IMR-90 (cell line): ENCODE measurements around the gene IL12RB1. TPM values are rescaled to one million over a fixed set of nuclear protein-coding genes. Genes with fewer than 3 reads are reported as not detected.

Experiments used
- ATAC-seq: fragments of 200-7000 bp; cut with Tn5 transposase; 2 replicates; pipeline ENCODE4 v1.9.1; 2020; ENCODE audit warnings: low read depth, mild to moderate bottlenecking, moderate library complexity
- BruUV-seq: library from RNA; stranded (reverse); fragments of 400-500 nt; replicated peaks from 2 replicates; lab custom pipeline; 2021; lab: Mats Ljungman, UMichigan
- CTCF ChIA-PET: fragments of 300-600 bp; formaldehyde crosslinking; extraction: SDS; loops from one replicate; lab custom pipeline; 2021; ENCODE audit warnings: antibody characterized with exemption; lab: Yijun Ruan, JAX
- POLR2A ChIA-PET: fragments of 300-600 bp; sonication (Branson Sonifier 250); formaldehyde crosslinking; loops from one replicate; lab custom pipeline; 2022; ENCODE audit warnings: antibody characterized with exemption; ENCODE audit not compliant: unreplicated experiment; lab: Charles Lee
- DNase-seq: peaks from one replicate; pipeline ENCODE4 v3.0.0; 2013
- H2AFZ ChIP-seq: replicated peaks from 2 replicates; pipeline ENCODE3; 2013; ENCODE audit warnings: low read length, mild to moderate bottlenecking; ENCODE audit not compliant: poor library complexity
- H2AK5ac ChIP-seq: 2 replicates; pipeline ENCODE4 v1.6.1; 2013; ENCODE audit warnings: low read depth, low read length, inconsistent platforms
- H2AK9ac ChIP-seq: replicated peaks from 2 replicates; pipeline ENCODE3; 2013; ENCODE audit warnings: mild to moderate bottlenecking, low read depth, low read length, moderate library complexity; ENCODE audit not compliant: poor library complexity
- H2BK120ac ChIP-seq: 2 replicates; pipeline ENCODE4 v1.6.1; 2013; ENCODE audit warnings: low read depth, low read length, inconsistent platforms
- H2BK15ac ChIP-seq: 3 replicates; pipeline ENCODE4 v1.6.1; 2013; ENCODE audit warnings: low read depth, low read length, inconsistent platforms
- H2BK20ac ChIP-seq: 2 replicates; pipeline ENCODE4 v1.6.1; 2013; ENCODE audit warnings: low read depth, mild to moderate bottlenecking, inconsistent platforms, low read length, moderate library complexity
- H2BK5ac ChIP-seq: 2 replicates; pipeline ENCODE4 v1.6.1; 2013; ENCODE audit warnings: mild to moderate bottlenecking, low read depth, low read length, inconsistent platforms; ENCODE audit not compliant: poor library complexity, severe bottlenecking
- H3K14ac ChIP-seq: replicated peaks from 2 replicates; pipeline ENCODE4 v1.6.1; 2013; ENCODE audit warnings: low read depth, low read length, inconsistent platforms
- H3K18ac ChIP-seq: 2 replicates; pipeline ENCODE4 v1.6.1; 2013; ENCODE audit warnings: low read depth, low read length, control low read depth
- H3K23ac ChIP-seq: 2 replicates; pipeline ENCODE4 v1.6.1; 2013; ENCODE audit warnings: low read depth, low read length, inconsistent platforms
- H3K27ac ChIP-seq: 2 replicates; pipeline ENCODE4 v1.5.1; 2013; ENCODE audit warnings: mild to moderate bottlenecking, control low read depth, low read length; ENCODE audit not compliant: insufficient read depth
- H3K27me3 ChIP-seq: 2 replicates; pipeline ENCODE4 v1.6.1; 2013; ENCODE audit warnings: low read length; ENCODE audit not compliant: control insufficient read depth, insufficient read depth
- H3K36me3 ChIP-seq: 2 replicates; pipeline ENCODE4 v1.6.1; 2013; ENCODE audit warnings: low read length, mixed read lengths; ENCODE audit not compliant: control insufficient read depth, insufficient read depth
- H3K4ac ChIP-seq: 2 replicates; pipeline ENCODE4 v1.6.1; 2013; ENCODE audit warnings: low read depth, low read length, inconsistent platforms
- H3K4me1 ChIP-seq: 2 replicates; pipeline ENCODE4 v1.6.1; 2013; ENCODE audit warnings: low read length, mixed read lengths; ENCODE audit not compliant: control insufficient read depth, insufficient read depth
- H3K4me2 ChIP-seq: 2 replicates; pipeline ENCODE4 v1.6.1; 2013; ENCODE audit warnings: low read depth, mild to moderate bottlenecking, control low read depth, low read length, moderate library complexity
- H3K4me3 ChIP-seq: 2 replicates; pipeline ENCODE4 v1.5.1; 2013; ENCODE audit warnings: low read depth, mild to moderate bottlenecking, control low read depth, low read length, moderate library complexity; ENCODE audit not compliant: insufficient read depth
- H3K56ac ChIP-seq: 2 replicates; pipeline ENCODE4 v1.6.1; 2013; ENCODE audit warnings: low read length, inconsistent platforms; ENCODE audit not compliant: insufficient read depth; ENCODE audit errors: extremely low read depth
- H3K79me1 ChIP-seq, 2 experiments: 2 replicates each; pipeline ENCODE4 v1.6.1; 2013; ENCODE audit warnings: low read length in 2 of 2, inconsistent platforms in 1 of 2, low read depth in 1 of 2
- H3K9ac ChIP-seq: 2 replicates; pipeline ENCODE4 v1.6.1; 2013; ENCODE audit warnings: low read depth, low read length, control low read depth
- H3K9me1 ChIP-seq: 2 replicates; pipeline ENCODE4 v1.6.1; 2013; ENCODE audit warnings: low read length, inconsistent platforms; ENCODE audit not compliant: insufficient read depth
- H3K9me3 ChIP-seq: 2 replicates; pipeline ENCODE4 v1.6.1; 2013; ENCODE audit warnings: low read length; ENCODE audit not compliant: control insufficient read depth, insufficient read depth
- H4K20me1 ChIP-seq: 2 replicates; pipeline ENCODE4 v1.6.1; 2013; ENCODE audit warnings: low read length, inconsistent platforms; ENCODE audit not compliant: insufficient read depth
- H4K5ac ChIP-seq: 2 replicates; pipeline ENCODE4 v1.6.1; 2013; ENCODE audit warnings: mild to moderate bottlenecking, low read depth, low read length, control low read depth
- H4K8ac ChIP-seq, 2 experiments: 2 replicates each; pipeline ENCODE4 v1.6.1; 2013; ENCODE audit warnings: low read depth in 2 of 2, low read length in 2 of 2, control low read depth in 1 of 2, inconsistent platforms in 1 of 2
- H4K91ac ChIP-seq: 2 replicates; pipeline ENCODE4 v1.6.1; 2013; ENCODE audit warnings: low read depth, low read length, inconsistent platforms; ENCODE audit not compliant: insufficient read depth
- CHD1 ChIP-seq: IDR thresholded peaks from 2 replicates; pipeline ENCODE4 v1.6.1; 2012; ENCODE audit warnings: low read depth, low read length, improper control_type of control experiment
- FOS ChIP-seq: fragments of 150-350 bp; IDR thresholded peaks from 2 replicates; pipeline ENCODE4 v1.6.1; 2016; ENCODE audit warnings: low read depth, low read length
- WGBS, 2 experiments: methylation state at CpG; one replicate each; pipeline versions ENCODE4 v1.1.5 to v1.1.7; 2013; ENCODE audit warnings: missing lambda C conversion rate in 2 of 2; ENCODE audit not compliant: insufficient read length in 1 of 2; ENCODE audit errors: extremely low coverage in 2 of 2; 5-methylcytosine and 5-hydroxymethylcytosine counted together
- dilution Hi-C: fragments of 300-500 bp; cut with HindIII; formaldehyde crosslinking; loops from one replicate; pipeline ENCODE4 v1.14.3; 2018; ENCODE audit warnings: low sequenced_read_pairs; ENCODE audit not compliant: unreplicated experiment
- in situ Hi-C: fragments of 300-500 bp; cut with MboI; formaldehyde crosslinking; loops from 3 replicates; pipeline ENCODE4 v1.14.3; 2019; ENCODE audit warnings: low sequenced_read_pairs, inconsistent platforms, mixed read lengths
- intact Hi-C: fragments of 100-400 bp; cut with micrococcal nuclease; formaldehyde crosslinking; loops from 2 replicates; pipeline ENCODE4 v1.10.0; 2022
- polyA plus RNA-seq, 3 experiments: library from polyadenylated mRNA; depleted of rRNA; stranded (reverse); fragments of >200 nt; gene quantifications; 2 replicates each; pipeline ENCODE4 v1.2.3, GENCODE V29; 2012; ENCODE audit warnings: low replicate concordance in 1 of 3
- total RNA-seq: library from RNA; depleted of rRNA; stranded (reverse); fragments of >200 nt; gene quantifications from 2 replicates; pipeline ENCODE4 v1.2.3, GENCODE V29; 2012

Gene IL12RB1
- total and polyA plus RNA-seq, 2 of the 4 experiments (the other 2 are of a cell fraction): not detected

DNA sequence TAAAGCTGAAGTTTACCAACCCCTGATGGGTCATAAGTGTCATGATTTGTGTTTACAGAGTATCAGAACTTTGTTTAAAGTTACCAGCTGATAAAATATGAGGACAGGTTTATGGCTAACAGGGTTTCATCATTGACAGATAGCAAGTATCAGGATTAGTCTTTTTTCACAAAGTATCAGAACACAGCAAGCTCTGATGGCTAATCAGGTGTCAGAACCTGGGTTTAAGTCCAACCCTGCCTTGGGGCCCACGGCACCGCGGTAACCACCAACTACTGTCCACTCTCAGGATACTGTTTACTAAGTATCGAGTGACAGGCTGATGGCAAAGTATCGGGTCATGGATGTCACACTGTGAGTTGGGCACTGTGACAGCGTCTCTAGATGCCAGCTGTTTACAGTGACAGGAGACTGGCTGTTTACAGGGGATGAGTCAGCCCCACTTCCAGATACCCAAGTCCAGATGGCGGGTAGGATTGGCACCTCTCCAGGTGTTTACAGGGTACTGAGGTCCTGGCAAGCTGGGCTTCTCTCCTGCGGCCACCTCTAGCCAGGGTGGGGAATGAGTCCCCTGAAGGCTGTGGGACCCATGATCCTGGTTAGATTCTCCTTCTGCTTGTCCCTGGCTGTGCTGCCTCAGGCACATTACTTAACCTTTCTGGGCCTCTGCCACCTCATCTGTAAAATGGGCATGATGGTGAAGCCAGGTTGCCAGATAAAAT is 57.0 kb downstream of the IL12RB1 start:
- TF ChIP-seq FOS (peak; percentile 12; the same call in 1 of the 2 replicates), CHD1 (no peak)
- Histone ChIP-seq H3K4me1 (peaks cover 3% of the 10 kb centered on the region), H3K27me3 (no peaks in the 10 kb centered on the region), H3K27ac (no peak overlapping the region), H4K5ac (no peak overlapping the region), H4K91ac (no peak overlapping the region), H3K9me3 (no peaks in the 10 kb centered on the region), H3K79me1 (no peaks in the 10 kb centered on the region), H3K4me2 (no peak overlapping the region; the same call in 1 of the 2 replicates), H2AFZ (no peak overlapping the region), H4K20me1 (no peaks in the 10 kb centered on the region; the same call in 1 of the 2 replicates), H2AK5ac (peak overlapping the region; percentile 56; the same call in 1 of the 2 replicates), H3K4ac (peak overlapping the region; percentile 10; the same call in 1 of the 2 replicates), H3K36me3 (no peaks in the 10 kb centered on the region), H4K8ac (no peak overlapping the region; a peak in 1 of 4 replicates), H3K23ac (no peak overlapping the region; the same call in 1 of the 2 replicates), H2BK120ac (peak overlapping the region; percentile 26; the same call in 1 of the 2 replicates), H3K9me1 (peaks cover 3% of the 10 kb centered on the region; the same call in 1 of the 2 replicates), H3K4me3 (no peak overlapping the region), H2BK5ac (no peak overlapping the region), H2AK9ac (no peak overlapping the region), H3K9ac (no peak overlapping the region), H2BK20ac (no peak overlapping the region), H2BK15ac (no peak overlapping the region), H3K18ac (no peak overlapping the region), H3K14ac (no peak overlapping the region), H3K56ac (no peak overlapping the region)
- CTCF ChIA-PET: interaction anchor here (0.7 kb wide), 1 partner anchor 212 kb away, joined by 5 read pairs; no protein-coding TSS in a partner anchor
- peak; percentile 32 for DNase-seq
- ATAC-seq: peak; percentile 29
- no TSS peak for BruUV-seq
- intact Hi-C loops (no loop called here), in situ Hi-C loops (no loop called here), dilution Hi-C loops (no loop called here)
- 40% methylated on average over 1 of the region's 8 CpGs; no CpG with 5 or more reads in 1 of the 2 experiments for WGBS, 2 experiments
- POLR2A ChIA-PET: no interaction called here
